OCI-LY1 (cell line): Measurements from ENCODE around the gene PYDC1.

Experiments used
- EZH2 ChIP-seq: fragments of 200-600 bp; sonication (generic), shearing (Covaris generic); IDR thresholded peaks from 2 replicates; pipeline ENCODE4 v1.8.0; 2017; ENCODE audit warnings: borderline replicate concordance, mixed run types, mild to moderate bottlenecking, antibody characterized with exemption, low read length, moderate library complexity, mixed read lengths
- TF ChIP-seq, protein P1 (sequence below): fragments of 200-600 bp; sonication (generic), shearing (Covaris generic); IDR thresholded peaks from 2 replicates; pipeline ENCODE4 v1.5.1; 2017; ENCODE audit warnings: mild to moderate bottlenecking, antibody characterized with exemption, low read length, moderate library complexity, mixed read lengths

DNA sequence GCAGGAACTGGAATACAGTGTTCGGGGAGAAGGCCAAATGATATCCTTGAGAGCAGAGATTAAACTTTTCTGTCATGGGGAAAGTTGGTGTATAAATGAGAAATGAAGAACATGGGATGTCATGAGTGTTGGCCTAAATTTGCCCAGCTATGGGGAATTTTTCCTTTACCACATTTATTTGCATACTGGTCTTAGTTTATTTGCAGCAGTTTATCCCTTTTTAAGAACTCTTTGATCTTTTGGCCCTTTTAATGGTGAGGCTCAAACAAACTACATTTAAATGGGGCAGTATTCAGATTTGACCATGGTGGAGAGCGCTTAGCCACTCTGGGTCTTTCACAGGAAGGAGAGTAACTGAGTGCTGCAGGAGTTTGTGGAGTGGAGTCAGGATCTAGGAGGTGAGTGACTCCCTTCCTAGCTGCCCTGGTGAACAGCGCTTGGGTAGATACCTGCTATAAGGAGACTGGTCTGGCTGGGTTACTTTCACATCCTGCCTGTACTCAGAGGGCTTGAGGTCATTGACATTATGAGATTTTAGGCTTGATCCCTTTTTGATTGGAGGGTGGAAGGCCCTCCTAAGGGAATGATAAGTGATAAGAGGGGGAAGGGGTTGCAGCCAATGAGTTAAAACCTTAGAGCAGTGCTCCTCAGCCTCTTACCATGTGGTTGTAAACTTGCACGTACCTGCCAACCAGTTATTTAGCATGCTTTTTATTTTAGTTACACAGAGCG is 25.1 kb downstream of the PYDC1 start:
- TF ChIP-seq, protein P1, sequence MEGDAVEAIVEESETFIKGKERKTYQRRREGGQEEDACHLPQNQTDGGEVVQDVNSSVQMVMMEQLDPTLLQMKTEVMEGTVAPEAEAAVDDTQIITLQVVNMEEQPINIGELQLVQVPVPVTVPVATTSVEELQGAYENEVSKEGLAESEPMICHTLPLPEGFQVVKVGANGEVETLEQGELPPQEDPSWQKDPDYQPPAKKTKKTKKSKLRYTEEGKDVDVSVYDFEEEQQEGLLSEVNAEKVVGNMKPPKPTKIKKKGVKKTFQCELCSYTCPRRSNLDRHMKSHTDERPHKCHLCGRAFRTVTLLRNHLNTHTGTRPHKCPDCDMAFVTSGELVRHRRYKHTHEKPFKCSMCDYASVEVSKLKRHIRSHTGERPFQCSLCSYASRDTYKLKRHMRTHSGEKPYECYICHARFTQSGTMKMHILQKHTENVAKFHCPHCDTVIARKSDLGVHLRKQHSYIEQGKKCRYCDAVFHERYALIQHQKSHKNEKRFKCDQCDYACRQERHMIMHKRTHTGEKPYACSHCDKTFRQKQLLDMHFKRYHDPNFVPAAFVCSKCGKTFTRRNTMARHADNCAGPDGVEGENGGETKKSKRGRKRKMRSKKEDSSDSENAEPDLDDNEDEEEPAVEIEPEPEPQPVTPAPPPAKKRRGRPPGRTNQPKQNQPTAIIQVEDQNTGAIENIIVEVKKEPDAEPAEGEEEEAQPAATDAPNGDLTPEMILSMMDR, result no peak
- no peak for TF ChIP-seq EZH2
